Retina (tissue), 1 donor: ENCODE data around the gene PRKN.

Experiments
- DNase-seq: peaks from one replicate; pipeline ENCODE4 v3.0.0-alpha.2; 2016

Gene PRKN

GRCh38 chr6:161452241-161452640 lies 1275.3 kb downstream of the PRKN start:
- no peak for DNase-seq

GRCh38 chr6:161449521-161449920 lies 1278.0 kb downstream of the PRKN start:
- no peak for DNase-seq

DNA sequence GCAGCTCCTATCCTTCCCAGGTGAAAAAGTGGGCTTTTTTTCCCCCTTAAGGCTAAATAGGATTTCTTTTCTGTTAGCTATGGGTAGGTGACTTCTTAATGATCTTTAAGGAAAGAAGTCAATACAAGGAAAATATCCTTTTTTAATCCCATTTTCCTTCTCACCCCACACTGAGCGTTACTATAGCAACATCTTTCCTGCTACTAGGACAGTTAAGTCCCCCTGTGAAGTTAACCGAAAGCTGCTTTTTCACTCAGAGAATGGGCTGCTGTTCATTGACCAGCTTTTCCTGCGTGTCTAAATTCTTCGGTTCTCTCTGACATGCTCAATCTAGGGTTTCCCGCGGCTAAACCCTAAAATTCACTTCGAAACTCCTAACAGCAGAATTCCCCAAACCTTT lies 1280.6 kb downstream of the PRKN start:
- DNase-seq, result no peak

- DNase-seq, result no peak
These were observed 1281.2 kb downstream of the PRKN start for GRCh38 chr6:161446296-161446925.

DNA sequence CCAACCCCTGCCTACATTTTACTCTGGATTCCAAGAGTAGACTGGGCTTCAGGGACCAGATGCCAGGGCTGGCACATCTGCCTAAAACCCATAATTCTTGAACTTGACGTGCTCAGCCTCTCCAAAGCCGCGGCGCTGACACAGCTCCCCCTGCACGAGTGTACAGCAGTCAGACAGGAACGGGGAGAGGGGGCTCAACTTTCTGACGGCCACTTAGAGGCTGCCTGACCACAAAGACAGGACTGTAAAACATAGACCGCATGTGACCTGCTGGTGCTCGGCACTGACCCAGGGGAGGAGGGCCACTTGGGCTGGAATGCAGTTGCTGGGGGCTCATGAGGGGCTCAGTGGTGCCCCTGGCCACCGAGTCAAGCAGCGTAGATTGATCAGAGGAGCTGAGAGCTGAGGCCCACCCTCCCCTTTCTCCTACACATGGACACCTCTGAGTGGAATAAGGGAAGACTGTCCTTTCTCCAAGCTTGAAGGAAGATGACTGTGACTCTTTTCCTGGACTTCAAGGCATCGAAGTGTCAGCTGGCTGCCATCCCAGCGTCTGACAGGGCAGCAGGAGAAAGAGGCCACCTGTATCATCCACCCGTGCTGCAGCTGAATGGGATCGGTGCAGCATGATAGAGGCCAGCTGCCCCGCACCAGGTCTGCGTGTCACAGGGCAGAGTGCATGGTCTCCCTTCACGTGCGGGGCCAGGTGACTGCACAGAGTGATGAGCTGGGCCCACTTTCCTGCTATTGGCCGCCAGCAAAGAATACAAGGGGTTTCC lies 1282.4 kb downstream of the PRKN start:
- DNase-seq, result peak; percentile 57

GRCh38 chr6:161444464-161444863 lies 1283.1 kb downstream of the PRKN start:
- DNase-seq, result no peak

- peak; percentile 79 for DNase-seq
These were observed 1283.7 kb downstream of the PRKN start for GRCh38 chr6:161443848-161444247.

DNA sequence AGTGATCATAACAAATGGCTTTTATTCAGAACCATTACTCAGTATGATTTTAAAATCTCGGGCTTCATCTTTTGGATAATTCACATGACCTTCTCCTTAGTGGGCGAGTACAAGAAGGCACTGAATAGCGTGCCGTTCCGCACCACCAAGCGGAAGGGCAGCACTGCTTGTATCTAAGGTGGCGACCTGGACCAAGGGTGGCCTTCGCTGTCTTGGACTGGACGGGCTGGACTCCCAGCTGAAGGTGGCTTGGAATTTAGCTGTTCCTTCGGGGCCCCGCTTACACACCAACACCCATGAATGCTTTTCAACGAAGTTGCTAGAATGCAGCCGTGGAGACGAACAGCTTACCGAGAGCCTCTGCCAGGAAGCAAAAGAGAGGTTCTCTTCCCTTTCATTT lies 1285.1 kb downstream of the PRKN start:
- no peak for DNase-seq

- no peak for DNase-seq
These were observed 1287.3 kb downstream of the PRKN start for GRCh38 chr6:161440299-161440698.

- DNase-seq, result no peak
These were observed 1288.5 kb downstream of the PRKN start for GRCh38 chr6:161439093-161439492.

DNA sequence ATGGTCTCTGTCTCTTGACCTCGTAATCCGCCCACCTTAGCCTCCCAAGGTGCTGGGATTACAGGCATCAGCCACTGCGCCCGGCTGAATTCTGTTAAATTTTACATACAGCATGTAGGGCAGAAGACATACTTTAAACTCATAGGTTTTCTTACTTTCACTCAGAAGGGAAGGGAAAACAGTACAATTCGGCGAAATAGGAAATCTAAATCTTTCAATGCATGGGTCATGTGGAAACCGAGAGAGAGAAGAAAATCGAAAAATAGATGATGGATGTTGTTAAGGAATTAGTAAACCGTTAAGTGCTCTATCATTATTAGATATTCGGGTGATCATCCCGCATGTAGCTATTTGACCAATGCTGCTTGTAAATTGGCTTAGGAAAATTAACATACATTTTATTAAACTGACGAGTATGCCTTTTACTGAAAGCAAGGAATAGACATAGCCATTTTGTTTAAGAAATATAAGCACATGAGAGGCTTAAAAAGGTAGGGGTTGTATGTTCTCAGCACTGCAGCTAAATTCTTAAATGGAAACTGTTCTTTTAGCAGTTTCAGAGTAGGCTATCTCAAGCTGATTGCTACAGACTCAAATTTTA lies 1289.0 kb downstream of the PRKN start:
- no peak for DNase-seq

DNA sequence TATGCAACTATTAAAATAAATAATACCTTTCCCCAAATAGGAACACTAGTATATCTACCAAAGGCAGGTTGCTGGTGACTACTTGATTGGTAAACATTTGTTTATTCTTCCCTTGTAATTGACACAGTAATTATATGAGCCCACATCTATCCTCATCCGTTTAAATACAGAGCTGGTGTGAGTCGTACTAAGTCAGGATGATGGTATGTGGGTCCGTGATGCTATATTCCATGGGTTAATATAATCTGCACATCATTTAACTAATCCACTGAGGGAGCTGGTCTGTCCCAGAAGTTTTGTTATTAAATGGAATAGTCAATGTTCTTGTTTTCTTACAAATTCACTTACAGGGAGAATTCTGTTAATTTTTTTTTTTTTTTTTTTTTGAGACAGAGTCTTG lies 1289.7 kb downstream of the PRKN start:
- no peak for DNase-seq

DNA sequence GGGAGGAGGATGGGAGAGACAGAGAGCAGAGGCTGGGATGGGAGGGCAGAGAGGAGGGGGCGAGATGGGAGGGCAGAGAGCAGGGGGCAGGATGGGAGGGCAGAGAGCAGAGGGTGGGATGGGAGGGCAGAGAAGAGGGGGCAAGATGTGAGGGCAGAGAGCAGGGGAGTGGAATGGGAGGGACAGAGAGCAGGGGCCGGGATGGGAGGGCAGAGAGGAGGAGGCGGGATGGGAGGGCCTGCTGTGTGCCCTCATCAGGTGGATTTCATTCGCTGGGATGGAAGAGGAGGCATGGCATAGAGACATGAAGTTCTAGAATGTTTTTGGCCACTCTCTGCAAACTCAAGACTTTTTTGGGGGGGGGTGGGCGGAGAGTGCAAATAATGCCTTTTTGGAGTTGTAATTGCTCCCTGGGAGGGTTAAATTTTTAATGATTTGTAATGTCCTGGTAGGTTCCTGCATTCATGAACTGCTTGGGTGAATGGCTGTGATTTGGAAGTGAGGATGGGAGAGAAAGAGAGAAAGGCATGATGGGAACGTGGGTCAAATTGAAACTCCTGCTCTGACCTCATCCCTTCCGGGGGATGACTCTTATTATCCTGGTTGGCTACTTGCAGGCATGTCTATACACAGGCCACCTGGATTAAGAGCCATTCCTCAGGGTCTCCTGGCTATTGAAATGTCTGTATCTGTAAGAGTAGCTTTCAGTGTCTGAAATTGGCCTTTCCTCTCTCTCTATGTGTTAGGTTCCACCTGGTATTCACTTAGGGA lies 1291.3 kb downstream of the PRKN start:
- DNase-seq, result no peak

- peak; percentile 43 for DNase-seq
These were observed 1291.9 kb downstream of the PRKN start for GRCh38 chr6:161435748-161436070.

DNA sequence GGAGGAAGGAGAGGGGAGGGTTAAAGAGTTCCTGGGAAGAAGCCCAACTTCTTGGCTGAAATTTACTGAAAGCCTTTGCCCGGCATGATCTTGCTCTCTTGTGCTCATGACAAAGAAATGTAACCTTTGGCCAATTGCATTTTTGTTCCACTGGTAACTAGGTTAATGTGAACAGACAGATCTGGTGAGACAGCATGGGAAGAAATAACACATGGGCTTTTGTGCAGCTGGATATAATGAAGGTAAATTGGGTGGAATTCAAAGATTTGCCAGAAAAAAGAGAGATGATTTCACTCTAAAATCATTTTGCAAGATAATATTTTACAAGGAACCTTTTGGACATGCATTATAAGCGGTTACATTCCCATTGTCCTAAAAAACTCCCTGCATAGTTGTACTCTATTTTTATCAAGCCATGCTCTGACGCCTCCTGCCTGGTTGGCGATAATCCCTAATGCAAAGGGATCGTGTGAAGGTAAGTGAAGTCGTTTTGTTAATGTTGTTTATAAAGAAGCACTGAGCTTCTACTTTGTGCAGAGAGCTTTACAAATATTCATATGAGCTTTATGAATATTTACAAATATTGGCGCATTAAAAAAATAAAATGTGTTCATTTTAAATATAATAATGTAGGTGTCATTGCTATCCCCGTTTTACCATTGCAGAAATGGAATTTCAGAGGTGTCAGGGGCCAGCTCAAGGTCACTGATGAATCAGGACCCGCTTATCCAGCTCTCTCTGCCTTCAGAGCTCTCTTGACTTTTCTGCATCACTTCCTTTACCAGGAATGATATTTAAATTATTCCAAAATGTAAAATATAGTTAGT lies 1292.4 kb downstream of the PRKN start:
- peak; percentile 85 for DNase-seq

GRCh38 chr6:161434350-161434749 lies 1293.2 kb downstream of the PRKN start:
- DNase-seq, result peak; percentile 67

DNA sequence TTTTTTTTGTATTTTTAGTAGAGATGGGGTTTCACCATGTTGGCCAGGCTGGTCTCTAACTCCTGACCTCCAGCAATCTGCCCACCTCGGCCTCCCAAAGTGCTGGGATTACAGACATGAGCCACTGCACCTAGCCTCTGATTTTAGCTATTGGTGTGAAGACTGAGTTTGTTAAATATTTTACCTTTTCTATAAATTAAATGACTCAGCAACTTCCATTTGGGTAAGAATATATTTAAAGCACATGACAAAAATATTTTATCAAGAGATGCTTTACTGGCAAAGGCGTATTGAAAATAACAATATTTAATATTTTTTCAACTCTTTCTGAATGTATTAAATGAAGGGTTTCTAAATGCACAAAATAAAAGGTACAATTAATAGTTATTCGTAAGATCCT lies 1295.0 kb downstream of the PRKN start:
- no peak for DNase-seq

DNA sequence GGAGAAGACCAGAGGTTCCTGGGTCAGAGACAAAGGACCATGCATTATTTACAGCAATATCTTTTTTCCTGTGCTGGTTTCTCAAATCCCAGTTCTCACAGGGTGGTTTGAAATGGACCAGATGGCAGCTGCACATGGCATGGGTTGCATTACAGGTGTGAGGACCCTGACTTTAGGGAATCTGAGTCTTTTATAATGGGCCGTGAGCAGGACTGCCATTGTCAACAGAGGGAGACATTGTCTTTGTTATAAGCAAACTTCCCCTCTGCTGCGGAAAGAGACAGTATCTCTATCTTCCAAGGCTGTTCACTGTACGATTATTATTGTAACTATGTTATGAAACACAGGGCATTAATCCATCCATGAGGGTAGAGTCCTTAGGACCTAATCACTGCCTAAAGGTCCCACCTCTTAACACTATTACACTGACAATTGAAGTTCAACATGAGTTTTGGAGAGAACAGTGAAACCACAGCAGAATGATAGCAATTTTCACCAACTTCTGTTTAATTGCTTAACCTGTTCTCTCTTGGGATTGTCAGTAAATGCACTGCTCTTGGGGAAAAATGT lies 1297.6 kb downstream of the PRKN start:
- no peak for DNase-seq

DNA sequence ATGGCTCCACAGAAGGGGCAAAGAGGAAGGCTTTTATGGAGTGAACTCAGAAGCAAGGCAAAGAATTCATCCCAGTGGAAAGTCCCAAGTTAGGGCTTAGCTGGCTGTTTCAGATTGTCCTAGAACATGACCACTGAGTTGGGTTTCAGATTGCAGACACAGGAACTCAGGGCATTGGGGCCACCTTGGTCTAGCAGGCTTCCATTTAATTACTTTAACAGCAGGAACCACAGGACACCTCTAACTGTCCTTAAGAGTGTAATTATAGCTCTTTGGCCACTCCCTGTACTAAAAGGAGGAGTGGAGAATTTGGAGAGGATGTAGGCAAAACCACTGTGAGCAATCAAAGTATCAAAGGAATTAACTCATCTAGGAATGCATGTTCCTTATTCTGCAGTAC lies 1303.1 kb downstream of the PRKN start:
- no peak for DNase-seq

- no peak for DNase-seq
These were observed 1304.6 kb downstream of the PRKN start for GRCh38 chr6:161422710-161423680.

GRCh38 chr6:161418463-161418945 lies 1309.1 kb downstream of the PRKN start:
- peak; percentile 84 for DNase-seq
